Fibroblast of upper back skin (primary cell): ENCODE results near the gene NKAIN2.

Source experiments
- DNase-seq: peaks from one replicate; pipeline ENCODE4 v3.0.0-alpha.2; 2013

NKAIN2 gene

DNA sequence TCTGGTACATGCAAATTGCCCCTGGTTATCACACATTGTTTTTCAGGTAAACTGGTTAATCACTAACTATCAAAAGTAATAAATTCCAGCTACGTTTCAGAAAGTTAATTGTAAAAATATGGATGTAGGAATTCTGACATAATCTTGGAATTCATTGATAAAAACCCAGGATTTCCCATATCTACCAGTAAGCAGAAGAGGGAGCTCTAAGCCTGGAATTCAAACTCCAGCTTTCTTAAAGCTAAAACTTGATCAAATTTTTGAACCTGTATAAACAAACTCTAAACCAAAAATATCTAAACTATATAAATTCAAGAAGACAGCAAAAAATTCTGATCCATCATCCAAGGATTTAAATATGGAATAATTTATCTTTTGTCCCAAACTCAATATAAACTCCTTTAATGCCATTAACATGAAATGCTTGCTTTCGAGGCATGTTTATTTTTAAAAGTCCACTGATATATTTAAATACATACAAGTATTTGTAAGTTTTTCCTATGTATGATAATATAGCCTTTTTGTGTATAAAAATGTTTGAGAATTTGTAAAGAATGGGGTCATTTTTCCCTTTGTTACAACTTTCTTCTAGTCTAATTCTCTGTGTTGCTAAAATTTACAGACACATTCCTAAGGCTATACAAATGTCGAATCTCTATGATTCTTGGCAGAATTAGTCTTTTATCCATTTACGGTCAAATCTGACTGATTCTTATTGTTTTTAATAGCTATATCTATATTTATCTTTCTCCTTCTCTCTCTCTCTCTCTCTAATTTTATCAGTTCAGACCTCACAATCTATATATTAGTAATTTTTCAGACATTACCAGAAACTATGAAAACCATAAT lies 1067.2 kb downstream of the NKAIN2 start:
- peak; percentile 43 for DNase-seq

DNA sequence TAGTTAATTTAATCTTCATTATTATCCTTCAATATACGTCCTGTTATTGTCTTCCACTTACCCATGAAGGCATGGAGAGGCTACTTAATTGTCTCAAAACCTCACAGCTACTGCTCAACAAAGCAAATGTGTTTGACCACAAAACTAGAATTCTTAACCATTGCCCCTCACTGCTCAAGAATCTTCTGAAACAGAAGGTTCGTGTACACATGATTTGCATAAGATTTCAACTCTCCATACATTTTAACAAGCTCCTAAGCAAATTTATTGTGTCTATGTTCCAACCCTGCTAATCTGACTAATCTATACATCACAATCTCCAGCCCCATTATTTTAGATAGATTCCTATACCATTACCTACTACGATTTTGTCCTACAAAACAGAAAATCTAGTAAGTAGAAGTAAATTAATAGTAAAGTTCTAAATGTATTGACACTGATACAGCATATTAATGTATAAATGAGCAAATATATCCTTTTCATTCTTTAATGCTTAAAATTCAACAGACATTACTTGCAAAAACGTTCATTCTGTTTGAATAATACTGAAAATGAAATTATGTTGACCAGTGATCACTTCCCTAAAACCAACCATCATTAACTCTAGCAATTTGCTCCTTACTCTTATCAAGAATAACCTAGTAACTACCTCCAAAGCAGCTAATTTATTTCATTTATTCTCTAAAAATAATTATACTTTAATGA lies 1068.8 kb downstream of the NKAIN2 start:
- DNase-seq: no peak

DNA sequence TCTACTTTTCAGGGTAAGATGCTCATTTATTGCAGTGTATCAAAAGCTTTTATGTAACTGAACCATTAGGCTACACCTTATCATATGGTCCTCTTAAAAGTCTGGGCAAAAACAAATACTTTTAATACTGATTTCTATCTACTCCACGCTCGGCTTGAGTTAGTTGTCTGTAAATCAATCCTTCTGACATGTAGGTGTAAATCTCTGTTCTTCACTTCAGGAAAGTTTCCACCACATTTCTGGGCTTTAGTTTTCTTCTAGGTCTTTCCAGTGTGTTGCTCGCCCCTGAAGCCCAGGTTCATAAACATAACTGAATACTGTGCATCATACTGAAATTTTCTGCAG lies 1069.4 kb downstream of the NKAIN2 start:
- no peak for DNase-seq
